HG02852 (cell line): ENCODE data around the gene WWOX.
"Not testable (repeated sequence)": the region's sequence is repeated elsewhere in the genome, so short reads cannot be mapped to it uniquely, and the experiment has no call there.

Experiments
- ATAC-seq: cut with Tn5 transposase; IDR thresholded peaks from one replicate; pipeline ENCODE4 v1.9.1; 2021; ENCODE audit warnings: mild to moderate bottlenecking, moderate library complexity; ENCODE audit not compliant: unreplicated experiment

Gene WWOX

DNA sequence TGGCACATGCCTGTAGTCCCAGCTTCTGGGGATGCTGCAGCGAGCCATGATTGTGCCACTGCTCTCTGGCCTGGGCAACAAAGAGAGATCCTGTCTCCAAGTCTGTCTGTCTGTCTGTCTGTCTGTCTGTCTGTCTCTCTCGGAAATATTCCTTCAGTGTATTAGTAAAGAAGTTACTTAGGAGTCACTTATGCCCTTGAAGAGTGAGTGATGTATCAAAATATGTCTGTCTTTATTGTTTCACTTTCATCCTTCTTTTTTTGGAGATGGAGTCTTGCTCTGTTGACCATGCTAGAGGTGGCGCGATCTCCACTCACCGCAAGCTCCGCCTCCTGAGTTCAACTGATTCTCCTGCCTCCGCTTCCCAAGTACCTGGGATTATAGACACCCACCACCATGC is 410.5 kb downstream of the WWOX start:
- no peak for ATAC-seq

DNA sequence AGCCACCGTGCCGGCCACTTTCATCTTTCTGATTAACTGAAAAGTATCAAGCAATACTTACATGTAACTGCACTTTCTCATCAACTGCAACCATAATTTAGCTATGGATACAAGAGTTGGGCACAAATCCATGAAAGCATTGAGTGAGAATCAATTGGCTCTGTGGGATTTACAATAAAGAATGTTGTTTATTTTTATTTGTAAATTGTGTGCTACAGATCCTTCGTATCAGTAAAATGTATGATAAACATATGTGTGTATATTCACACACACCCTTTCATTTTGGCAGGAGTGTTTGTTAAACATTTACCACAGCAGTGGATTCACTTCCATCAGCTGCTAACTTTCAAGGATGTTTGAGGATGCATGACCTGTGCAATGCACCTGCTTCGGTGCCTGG is 411.0 kb downstream of the WWOX start:
- no peak for ATAC-seq

DNA sequence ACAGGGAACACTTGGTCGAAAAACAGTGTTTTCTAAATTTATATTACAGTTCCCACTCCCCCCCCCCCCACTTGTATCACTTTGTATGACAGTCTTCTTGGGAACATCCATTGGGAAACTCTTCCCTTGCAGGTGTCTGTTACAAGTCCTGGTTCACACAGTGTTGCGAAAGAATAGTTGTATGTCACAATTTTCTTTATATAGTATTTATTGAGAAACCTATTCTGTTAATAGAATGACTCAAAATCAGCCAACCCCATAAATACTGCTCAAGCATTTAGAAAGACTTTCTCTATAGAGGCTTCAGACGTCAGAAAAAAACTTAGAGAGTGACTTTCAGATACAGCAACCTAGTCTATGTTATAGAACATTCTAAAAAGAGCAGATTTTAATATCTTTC is 414.4 kb downstream of the WWOX start:
- ATAC-seq, result no peak

DNA sequence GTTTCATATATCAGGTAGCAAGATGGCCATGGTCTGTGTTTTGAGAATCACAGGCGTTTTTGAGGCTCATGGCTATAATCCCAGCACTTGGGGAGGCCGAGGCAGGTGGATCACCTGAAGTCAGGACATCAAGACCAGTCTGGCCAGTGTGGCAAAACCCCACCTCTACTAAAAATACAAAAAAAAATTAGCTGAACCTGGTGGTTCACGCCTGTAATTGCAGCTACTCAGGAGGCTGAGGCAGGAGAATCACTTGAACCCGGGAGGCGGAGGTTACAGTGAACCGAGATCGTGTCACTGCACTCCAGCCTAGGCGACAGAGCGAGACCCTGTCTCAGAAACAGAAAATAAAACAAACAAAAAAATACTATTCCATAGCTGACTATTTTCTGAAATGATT is 415.4 kb downstream of the WWOX start:
- ATAC-seq, result not testable (repeated sequence)

DNA sequence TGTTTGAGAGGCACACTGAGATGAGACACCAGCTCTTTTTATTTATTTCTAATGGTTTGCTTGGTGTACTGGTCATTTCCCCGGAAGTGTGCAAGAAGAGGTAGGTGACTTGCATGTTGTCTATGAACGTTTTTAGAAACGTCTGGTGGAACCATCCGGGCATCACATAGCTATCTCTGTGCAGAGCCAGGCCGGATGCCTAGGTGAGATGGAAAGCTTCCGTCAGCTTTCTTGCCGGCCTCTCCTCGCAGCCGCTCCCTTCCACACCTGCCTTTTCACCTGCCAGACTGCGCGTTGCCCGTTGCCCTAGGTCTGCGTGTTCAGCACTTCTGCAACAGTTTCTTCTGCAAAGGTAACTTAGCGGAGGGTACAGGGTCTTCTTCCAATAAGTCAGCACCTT is 416.0 kb downstream of the WWOX start:
- ATAC-seq, result no peak

DNA sequence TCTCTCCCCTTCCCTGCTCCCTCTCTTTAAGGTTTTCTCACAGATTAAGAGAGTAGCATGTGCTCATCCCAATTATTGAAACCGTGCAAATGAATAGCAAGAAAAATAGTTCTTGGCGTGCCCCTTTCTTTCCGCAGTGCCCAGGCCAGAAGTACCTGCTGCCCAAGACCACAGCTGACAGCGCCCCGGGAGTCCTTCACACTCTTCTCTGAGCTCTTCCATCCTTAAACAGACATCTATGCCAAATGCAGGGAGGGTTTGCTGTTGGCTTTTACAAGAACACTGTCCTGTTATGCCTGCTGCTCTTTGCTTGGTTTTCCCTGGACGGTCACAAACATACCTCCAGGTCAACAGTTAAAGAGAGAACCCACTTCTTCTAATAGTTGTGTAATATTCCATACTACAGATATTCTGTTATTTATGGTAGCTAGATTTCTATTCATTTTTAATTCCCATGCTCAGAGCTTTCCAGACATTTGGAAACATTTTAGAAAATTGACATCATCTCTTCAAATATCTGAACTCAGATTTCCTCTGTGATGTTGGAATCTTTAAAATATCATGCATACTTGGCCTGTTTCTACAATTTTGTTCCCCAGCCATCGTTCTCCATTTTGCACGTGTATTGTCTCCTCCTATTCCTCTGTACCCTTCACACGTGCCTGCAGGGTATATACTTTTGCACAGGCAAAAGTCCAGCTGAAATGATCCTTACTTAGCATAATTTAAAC is 416.7 kb downstream of the WWOX start:
- ATAC-seq, result no peak

DNA sequence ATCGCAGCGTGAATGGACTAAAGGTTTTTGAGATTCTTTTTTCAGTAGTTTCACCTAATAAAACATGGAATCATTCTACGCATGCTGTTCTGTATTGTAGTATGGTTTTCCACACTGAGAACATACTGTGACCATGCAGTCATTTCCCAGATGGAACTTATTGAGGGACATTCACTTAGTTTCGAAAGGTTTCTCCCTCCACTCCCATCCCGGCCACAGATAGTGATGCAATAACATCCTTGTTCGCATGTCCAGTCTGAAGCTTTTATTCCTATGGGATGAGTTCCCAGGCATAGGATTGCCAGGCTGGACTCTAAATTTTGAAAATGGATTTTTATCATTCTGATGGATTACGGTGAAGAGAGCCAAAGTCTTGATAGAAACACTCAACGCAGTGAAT is 420.4 kb downstream of the WWOX start:
- ATAC-seq, result no peak

DNA sequence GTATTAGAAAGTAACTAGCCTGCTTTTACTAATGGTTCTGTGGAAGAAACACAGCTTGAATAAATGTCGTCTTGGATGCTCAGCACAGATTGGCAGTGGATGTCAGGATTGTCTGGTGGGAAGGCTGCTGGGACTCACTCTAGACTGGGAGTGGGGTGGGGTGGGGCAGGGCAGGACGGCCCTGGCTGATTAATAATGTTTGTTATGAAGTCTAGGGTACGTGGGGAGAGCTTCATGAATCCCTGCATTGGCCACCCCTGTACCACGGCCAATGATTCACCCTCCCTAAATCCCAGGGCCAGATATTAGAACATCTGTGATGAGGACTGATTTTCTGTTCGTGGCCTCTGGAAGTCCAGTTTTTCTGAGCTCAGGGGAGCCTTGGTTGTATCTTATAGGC is 421.0 kb downstream of the WWOX start:
- ATAC-seq, result no peak

DNA sequence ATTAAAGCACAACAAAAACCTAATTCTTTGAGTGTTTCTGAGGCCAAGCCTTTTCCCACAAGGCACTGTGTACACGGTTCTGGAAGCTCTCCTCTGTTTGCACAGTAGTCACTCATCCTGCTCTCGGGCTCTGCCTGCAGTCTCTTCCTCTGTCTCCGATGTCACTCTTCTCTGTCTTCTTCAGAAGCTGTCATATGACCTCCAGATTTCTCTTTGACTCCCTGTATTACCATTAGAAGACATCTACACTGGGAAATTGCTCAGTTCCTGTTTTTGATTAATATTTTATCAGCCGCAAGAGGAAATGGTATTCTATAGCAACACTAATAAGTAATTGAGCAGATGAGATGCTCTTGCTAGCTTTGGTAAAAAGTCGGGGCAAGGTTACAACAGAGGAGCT is 422.9 kb downstream of the WWOX start:
- ATAC-seq, result no peak

DNA sequence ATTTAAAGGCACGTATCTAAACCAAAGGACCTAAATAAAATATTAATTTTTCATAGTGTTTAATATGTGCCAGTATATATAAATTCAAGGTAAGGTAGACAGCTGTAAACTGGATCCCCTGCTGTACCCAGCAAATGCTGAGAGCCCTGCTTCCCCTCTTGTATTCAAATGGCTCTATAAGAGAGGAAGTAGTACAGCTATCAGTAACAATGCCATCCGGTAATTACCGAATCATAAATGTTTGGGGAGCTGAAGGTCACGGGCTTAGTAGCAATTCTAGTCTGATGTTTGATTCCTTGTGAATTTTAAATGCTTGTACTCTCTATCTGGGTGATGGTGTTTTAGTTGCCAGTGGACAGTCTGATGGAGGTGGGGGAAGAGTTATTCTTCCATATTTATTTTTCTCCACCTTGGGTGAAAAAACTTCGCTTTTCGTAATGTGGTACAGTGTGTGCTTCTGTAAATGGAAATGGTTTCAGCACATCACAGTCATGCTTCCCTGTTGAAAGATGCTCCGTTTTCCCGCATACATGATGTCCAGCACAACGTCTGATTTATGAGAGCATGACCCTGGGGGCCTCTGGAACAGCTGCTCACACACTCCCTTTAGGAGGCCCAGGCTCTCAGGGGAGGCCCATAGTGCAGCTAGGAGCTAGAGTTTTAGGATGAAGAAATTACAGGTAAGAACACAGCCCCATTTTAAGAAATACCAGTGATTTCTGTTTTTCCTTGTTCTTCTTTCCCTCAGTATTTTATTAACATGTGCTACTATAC is 423.9 kb downstream of the WWOX start:
- ATAC-seq, result no peak

DNA sequence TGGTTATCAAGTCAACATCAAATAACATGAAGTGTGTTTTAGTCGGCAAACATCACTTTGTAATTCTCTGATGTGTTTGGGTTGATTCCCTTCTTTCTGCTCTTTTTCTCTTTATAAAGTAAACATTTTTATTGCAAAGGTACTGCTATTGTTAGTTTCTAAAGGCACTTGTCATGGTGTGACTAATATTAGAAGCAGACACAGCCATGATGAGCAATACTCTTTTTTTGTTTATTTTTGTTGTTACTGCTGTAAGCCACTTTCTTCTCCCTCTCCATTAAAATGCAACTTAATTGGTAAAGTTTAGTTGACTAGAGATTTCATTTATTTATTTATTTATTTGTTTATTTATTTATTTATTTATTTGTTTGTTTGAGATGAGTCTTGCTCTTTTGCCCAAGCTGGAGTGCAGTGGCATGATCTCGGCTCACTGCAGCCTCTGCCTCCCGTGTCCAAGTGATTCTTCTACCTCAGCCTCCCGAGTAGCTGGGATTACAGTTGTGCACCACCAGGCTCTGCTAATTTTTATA is 424.7 kb downstream of the WWOX start:
- ATAC-seq, result no peak

DNA sequence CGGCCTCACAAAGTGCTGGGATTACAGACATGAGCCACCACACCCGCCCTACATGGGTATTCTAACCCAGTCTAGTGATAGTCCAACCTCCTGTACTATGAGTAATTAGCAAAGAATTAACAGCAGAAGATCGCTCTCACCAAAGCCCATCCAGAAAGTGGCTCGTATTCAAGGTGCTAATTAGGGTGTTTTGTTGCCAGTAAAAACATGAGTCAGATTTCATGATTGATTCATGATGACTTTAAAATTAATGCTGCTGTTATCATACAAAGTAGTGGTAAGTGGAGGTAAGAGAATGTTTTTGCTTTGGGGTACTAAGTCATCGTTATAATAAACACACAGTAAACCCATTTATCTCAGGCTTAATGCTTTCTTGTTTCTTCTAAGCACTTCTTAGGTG is 428.8 kb downstream of the WWOX start:
- ATAC-seq, result no peak

DNA sequence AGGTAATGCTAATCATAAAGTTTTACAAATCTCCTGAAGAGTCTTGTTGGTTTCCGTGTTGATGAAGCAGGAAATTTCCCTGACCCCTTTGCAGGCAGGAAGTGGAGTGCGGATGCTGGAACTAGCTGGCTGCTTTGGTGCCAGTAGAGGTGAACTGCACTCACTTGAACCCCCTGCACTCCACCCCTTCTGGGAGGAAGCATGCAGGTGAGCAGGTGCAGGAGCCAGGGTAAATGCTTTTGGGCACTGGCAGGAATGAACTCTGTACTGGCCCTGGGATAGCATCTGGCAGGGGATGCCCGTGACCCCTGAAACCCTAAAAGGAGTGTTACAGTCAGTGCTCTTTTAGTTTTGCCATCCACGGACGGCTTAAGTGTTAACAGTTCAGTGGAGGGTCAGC is 430.4 kb downstream of the WWOX start:
- ATAC-seq, result no peak

DNA sequence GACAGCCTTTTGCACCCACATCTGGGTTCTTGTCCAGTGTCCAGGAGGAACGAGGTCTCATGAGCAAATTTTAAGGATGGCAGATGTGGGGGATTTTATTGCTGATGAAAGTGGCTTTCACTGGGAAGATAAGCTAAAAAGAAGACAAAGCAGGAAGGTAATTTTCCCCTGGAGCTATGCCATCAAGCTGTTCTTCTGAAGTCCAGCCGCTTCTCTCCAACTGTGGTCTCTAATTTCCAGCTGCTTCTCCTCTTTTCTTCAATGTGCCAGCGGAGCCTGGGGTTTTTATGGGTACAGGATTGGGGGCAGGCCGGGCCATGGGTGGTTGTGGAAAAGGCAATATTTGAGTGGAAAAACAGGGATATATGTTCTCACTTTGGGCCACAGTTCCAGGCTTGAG is 430.8 kb downstream of the WWOX start:
- no peak for ATAC-seq

DNA sequence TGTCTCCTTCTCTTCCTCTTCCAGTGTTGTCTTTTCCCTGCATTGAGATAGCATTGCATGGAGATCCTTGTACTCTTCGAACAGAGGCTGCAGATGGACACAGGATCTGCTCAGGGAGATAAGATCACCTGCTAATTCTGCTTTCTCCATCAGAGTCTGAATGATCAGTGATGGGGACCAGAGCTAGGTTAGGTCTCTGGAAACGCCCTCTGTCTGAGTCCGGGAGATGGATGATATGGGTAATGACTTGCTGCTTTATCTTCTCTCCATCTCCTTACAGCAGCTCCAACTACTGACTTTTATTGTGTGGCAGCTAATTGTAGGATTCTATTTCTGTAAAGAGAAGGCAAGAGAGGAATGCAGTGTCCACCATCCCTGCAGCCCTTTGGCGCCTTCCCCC is 435.6 kb downstream of the WWOX start:
- ATAC-seq, result no peak

DNA sequence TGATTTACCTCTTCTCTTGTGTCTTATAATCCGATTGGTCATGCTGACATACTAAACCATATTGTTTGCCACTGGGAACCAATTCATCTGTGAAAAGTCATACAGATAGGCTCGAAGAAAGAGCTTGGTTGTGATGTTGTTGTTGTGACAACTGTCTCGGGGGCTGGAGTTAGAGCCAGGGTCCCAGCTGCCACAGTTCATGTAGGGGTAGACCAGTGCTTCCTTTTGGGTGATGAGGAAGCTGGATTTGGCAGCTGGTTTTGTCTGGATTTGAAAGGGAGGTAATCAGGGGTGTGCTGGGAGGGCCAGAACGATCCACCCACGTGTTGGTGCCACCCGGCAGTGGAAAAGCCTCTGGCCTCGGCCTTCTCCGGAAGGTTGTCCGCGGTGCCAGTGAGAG is 438.1 kb downstream of the WWOX start:
- no peak for ATAC-seq

DNA sequence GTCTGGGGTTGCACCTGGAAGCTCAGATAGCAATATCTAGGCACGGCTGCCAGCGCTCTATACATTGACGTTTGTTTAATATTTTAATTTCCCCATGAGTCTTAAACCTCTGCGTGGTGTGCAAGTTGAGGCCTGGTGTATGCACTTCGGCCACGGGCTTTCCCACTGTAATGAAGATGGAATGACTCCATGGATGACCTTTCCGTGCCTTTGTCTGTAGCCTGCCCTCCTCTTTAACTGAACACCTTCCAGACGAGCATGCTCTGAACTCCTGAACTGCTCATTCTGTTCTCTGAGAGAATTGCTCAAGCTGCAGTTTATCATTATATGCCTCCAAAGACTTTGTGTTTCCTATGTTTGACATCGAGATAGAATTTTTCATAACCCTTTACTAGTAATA is 438.8 kb downstream of the WWOX start:
- no peak for ATAC-seq

DNA sequence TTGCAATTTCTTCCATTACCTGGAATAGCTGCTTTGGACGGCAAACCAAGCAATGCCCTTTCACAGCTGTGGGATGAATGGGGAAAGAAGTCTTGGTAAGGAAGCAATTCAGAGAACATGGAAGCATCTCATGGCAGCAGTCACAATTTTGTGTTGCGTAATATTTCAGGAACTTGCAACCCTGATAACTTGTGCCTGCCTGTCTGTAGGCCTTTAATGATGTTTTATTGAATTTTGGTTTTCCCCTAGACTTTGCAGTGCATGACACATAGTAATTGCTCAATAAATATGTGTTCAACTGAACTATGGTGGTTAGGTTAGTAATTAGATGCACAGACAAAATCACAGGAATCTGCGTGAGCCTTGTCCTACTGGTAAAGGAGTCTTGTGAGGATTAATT is 439.5 kb downstream of the WWOX start:
- no peak for ATAC-seq

DNA sequence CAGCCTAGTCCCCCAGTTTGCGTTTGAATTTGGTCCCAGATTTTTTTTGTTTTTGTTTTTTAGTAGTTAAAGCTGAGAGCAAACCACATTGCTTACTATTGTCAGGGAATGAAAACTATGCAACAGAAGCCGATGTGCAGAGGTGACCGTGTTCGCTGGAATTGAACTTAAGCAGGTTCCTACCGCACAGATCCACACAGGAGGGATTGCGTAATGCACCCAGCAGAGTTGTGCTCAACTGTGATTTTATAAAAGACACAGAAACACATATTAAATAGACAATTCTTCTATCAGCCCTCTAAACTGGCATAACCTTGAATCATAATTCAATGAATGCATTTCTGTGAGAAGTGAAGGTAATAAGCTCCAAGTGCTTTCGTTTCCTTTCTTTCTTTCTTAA is 443.0 kb downstream of the WWOX start:
- no peak for ATAC-seq

DNA sequence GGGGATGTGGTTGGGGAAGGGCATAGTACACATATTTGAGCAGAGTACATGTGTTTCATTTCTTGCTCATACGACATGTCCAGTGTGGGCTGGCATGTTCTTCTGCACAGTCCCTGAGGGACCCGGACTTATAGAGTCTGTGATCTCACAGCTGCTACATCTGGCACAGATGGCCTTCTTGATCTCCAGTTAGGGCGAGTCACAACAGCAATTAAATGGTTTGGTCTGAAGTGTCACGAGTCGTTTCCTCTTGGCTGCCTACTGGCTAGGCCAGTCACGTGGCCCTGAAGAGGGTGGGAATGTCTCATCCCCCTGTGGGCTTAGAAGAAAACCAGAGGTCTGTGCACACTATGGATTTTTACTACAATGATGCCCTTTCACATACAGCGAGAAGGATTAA is 443.6 kb downstream of the WWOX start:
- ATAC-seq, result no peak

DNA sequence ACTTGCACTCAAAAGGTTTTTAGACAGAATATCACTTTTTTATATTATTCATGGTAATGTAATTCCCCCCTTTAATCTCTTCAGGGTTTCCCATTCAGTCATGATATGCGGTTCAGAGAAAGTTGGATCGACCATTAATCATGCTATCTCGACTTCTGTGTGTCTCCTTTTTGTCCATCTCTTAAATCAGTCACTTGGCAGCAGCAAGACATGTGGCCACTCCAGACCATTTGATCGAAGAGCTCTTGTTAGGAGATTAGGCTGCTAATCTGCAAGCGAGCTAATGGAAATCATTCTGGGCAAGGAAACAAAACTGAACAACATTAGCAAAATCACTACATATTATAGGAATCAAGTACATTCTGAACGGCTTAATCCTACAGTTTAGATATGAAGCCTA is 449.9 kb downstream of the WWOX start:
- ATAC-seq, result no peak

DNA sequence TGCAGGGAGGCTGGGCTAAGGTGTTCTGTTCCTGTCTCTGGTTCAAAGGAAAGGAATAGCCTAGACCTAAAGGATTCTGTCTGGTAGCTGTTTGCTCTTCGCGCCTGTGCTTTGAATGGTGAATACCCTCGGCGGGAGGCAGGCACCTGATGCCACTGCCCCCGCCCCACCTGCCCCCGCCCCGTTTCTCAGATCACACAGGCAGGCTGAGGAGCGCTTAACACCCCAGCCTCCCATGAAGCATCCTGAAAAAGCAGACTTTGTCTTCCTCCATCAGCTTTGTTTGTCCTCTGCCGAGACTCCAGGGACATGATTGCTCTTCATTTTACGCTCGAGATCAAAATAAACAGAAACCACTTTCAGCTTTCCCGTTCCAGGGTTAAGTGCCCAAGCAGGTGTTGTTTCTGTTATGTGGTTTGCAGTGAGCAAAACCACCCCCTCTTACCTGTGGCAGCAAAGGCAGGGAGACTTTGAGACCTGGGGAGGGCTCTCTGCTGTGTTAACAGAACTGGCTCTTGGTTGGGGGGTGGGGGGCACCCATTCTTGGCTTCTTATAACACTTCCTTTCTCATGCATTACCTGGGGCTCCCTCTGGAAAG is 452.1 kb downstream of the WWOX start:
- no peak for ATAC-seq
